Measurements from ENCODE around the gene ULK4.

ULK4 gene

GRCh38 chr3:41208507-41209220 lies 753.2 kb downstream of the ULK4 start:
- DNase-seq, result no peak

- no peak for DNase-seq
Observed at GRCh38 chr3:41207355-41207754, 754.5 kb downstream of the ULK4 start.

GRCh38 chr3:41205591-41205990 lies 756.3 kb downstream of the ULK4 start:
- DNase-seq, result no peak

GRCh38 chr3:41204369-41204768 lies 757.5 kb downstream of the ULK4 start:
- no peak for DNase-seq

- DNase-seq, result no peak
Observed at GRCh38 chr3:41202834-41203345, 759.0 kb downstream of the ULK4 start.

- no peak for DNase-seq
Observed at GRCh38 chr3:41202075-41202833, 759.6 kb downstream of the ULK4 start.

GRCh38 chr3:41200669-41201021 lies 761.3 kb downstream of the ULK4 start:
- no peak for DNase-seq

- no peak for DNase-seq
Observed at GRCh38 chr3:41199866-41200668, 761.8 kb downstream of the ULK4 start.

GRCh38 chr3:41198950-41199865 lies 762.7 kb downstream of the ULK4 start, which contains the start of gene CTNNB1:
Gene CTNNB1, plus strand, starts transcription at chr3:41199505. Its CDS starts 24,564 bp downstream, at chr3:41224069.
- DNase-seq, result peak; percentile 53 to 81

- DNase-seq, result no peak
Observed at GRCh38 chr3:41198526-41198925, 763.4 kb downstream of the ULK4 start.

GRCh38 chr3:41198046-41198445 lies 763.9 kb downstream of the ULK4 start:
- no peak for DNase-seq
